Measurements from ENCODE around the gene SUSD6.
"Not testable (repeated sequence)": the region's sequence is repeated elsewhere in the genome, so short reads cannot be mapped to it uniquely, and the experiment has no call there.

SUSD6 gene

GRCh38 chr14:69727860-69728259, 116.5 kb downstream of the SUSD6 start:
- Histone ChIP-seq H3K4me2 (ENCODE audit: low read length) (no peak overlapping the region), H3K9me3 (replicated peaks; ENCODE audit: low read length) (no peaks in the 10 kb centered on the region), H3K27me3 (ENCODE audit: control insufficient read depth, insufficient read depth, low read length) (no peaks in the 10 kb centered on the region), H3K4me1 (ENCODE audit: control insufficient read depth, insufficient read depth, low read length) (peaks cover 8% of the 10 kb centered on the region), H3K4me3 (ENCODE audit: low read length) (no peak overlapping the region), H3K36me3 (ENCODE audit: insufficient read depth, low read length) (no peaks in the 10 kb centered on the region), H3K9ac (ENCODE audit: low read depth, low read length) (no peak overlapping the region)

- H3K4me1 ChIP-seq (ENCODE audit: control insufficient read depth, insufficient read depth, low read length); H3K4me2 ChIP-seq (ENCODE audit: low read length); H3K4me3 ChIP-seq (ENCODE audit: low read length); H3K9ac ChIP-seq (ENCODE audit: low read depth, low read length); H3K9me3 ChIP-seq (replicated peaks; ENCODE audit: low read length); H3K36me3 ChIP-seq (ENCODE audit: insufficient read depth, low read length): not testable (repeated sequence)
- H3K27me3 ChIP-seq (ENCODE audit: control insufficient read depth, insufficient read depth, low read length), result peaks cover 15% of the 10 kb centered on the region
Measured at GRCh38 chr14:69731919-69732598, 120.7 kb downstream of the SUSD6 start.

- not testable (repeated sequence) for H3K4me1 ChIP-seq (ENCODE audit: control insufficient read depth, insufficient read depth, low read length); H3K36me3 ChIP-seq (ENCODE audit: insufficient read depth, low read length); H3K9me3 ChIP-seq (replicated peaks; ENCODE audit: low read length); H3K9ac ChIP-seq (ENCODE audit: low read depth, low read length); H3K4me2 ChIP-seq (ENCODE audit: low read length); H3K4me3 ChIP-seq (ENCODE audit: low read length)
- peaks cover 20% of the 10 kb centered on the region for H3K27me3 ChIP-seq (ENCODE audit: control insufficient read depth, insufficient read depth, low read length)
Measured at GRCh38 chr14:69736405-69736804, 125.0 kb downstream of the SUSD6 start.

GRCh38 chr14:69741055-69741454, 129.7 kb downstream of the SUSD6 start:
- Histone ChIP-seq H3K36me3 (ENCODE audit: insufficient read depth, low read length) (no peaks in the 10 kb centered on the region), H3K9ac (ENCODE audit: low read depth, low read length) (no peak overlapping the region), H3K4me1 (ENCODE audit: control insufficient read depth, insufficient read depth, low read length) (no peaks in the 10 kb centered on the region), H3K4me3 (ENCODE audit: low read length) (no peak overlapping the region), H3K27me3 (ENCODE audit: control insufficient read depth, insufficient read depth, low read length) (peaks cover 6% of the 10 kb centered on the region), H3K9me3 (replicated peaks; ENCODE audit: low read length) (no peaks in the 10 kb centered on the region), H3K4me2 (ENCODE audit: low read length) (no peak overlapping the region)

- Histone ChIP-seq H3K4me3 (ENCODE audit: low read length) (no peak overlapping the region), H3K27me3 (ENCODE audit: control insufficient read depth, insufficient read depth, low read length) (peaks cover 4% of the 10 kb centered on the region), H3K4me2 (ENCODE audit: low read length) (no peak overlapping the region), H3K4me1 (ENCODE audit: control insufficient read depth, insufficient read depth, low read length) (no peaks in the 10 kb centered on the region), H3K9me3 (replicated peaks; ENCODE audit: low read length) (no peaks in the 10 kb centered on the region), H3K36me3 (ENCODE audit: insufficient read depth, low read length) (no peaks in the 10 kb centered on the region), H3K9ac (ENCODE audit: low read depth, low read length) (no peak overlapping the region)
Measured at GRCh38 chr14:69749956-69750355, 138.6 kb downstream of the SUSD6 start.

- no peaks in the 10 kb centered on the region for H3K9me3 ChIP-seq (replicated peaks; ENCODE audit: low read length)
- H3K27me3 ChIP-seq (ENCODE audit: control insufficient read depth, insufficient read depth, low read length), result peaks cover 4% of the 10 kb centered on the region
- no peaks in the 10 kb centered on the region for H3K4me1 ChIP-seq (ENCODE audit: control insufficient read depth, insufficient read depth, low read length)
- H3K9ac ChIP-seq (ENCODE audit: low read depth, low read length), result no peak overlapping the region
- no peaks in the 10 kb centered on the region for H3K36me3 ChIP-seq (ENCODE audit: insufficient read depth, low read length)
- no peak overlapping the region for H3K4me3 ChIP-seq (ENCODE audit: low read length)
- no peak overlapping the region for H3K4me2 ChIP-seq (ENCODE audit: low read length)
Measured at GRCh38 chr14:69750495-69750894, 139.1 kb downstream of the SUSD6 start.

GRCh38 chr14:69752773-69753172, 141.4 kb downstream of the SUSD6 start:
- Histone ChIP-seq H3K27me3 (ENCODE audit: control insufficient read depth, insufficient read depth, low read length) (peaks cover 4% of the 10 kb centered on the region), H3K36me3 (ENCODE audit: insufficient read depth, low read length) (no peaks in the 10 kb centered on the region), H3K4me1 (ENCODE audit: control insufficient read depth, insufficient read depth, low read length) (no peaks in the 10 kb centered on the region), H3K9ac (ENCODE audit: low read depth, low read length) (no peak overlapping the region), H3K4me3 (ENCODE audit: low read length) (no peak overlapping the region), H3K4me2 (ENCODE audit: low read length) (no peak overlapping the region), H3K9me3 (replicated peaks; ENCODE audit: low read length) (no peaks in the 10 kb centered on the region)

GRCh38 chr14:69753860-69754259, 142.5 kb downstream of the SUSD6 start:
- Histone ChIP-seq H3K4me2 (ENCODE audit: low read length) (no peak overlapping the region), H3K4me3 (ENCODE audit: low read length) (no peak overlapping the region), H3K27me3 (ENCODE audit: control insufficient read depth, insufficient read depth, low read length) (peaks cover 4% of the 10 kb centered on the region), H3K9ac (ENCODE audit: low read depth, low read length) (no peak overlapping the region), H3K36me3 (ENCODE audit: insufficient read depth, low read length) (no peaks in the 10 kb centered on the region), H3K4me1 (ENCODE audit: control insufficient read depth, insufficient read depth, low read length) (no peaks in the 10 kb centered on the region), H3K9me3 (replicated peaks; ENCODE audit: low read length) (no peaks in the 10 kb centered on the region)

GRCh38 chr14:69754487-69754886, 143.1 kb downstream of the SUSD6 start:
- H3K4me3 ChIP-seq (ENCODE audit: low read length), result no peak overlapping the region
- no peak overlapping the region for H3K4me2 ChIP-seq (ENCODE audit: low read length)
- H3K9me3 ChIP-seq (replicated peaks; ENCODE audit: low read length), result no peaks in the 10 kb centered on the region
- H3K36me3 ChIP-seq (ENCODE audit: insufficient read depth, low read length), result no peaks in the 10 kb centered on the region
- peaks cover 4% of the 10 kb centered on the region for H3K27me3 ChIP-seq (ENCODE audit: control insufficient read depth, insufficient read depth, low read length)
- H3K4me1 ChIP-seq (ENCODE audit: control insufficient read depth, insufficient read depth, low read length), result no peaks in the 10 kb centered on the region
- H3K9ac ChIP-seq (ENCODE audit: low read depth, low read length), result no peak overlapping the region

GRCh38 chr14:69755296-69755695, 143.9 kb downstream of the SUSD6 start:
- no peaks in the 10 kb centered on the region for H3K4me1 ChIP-seq (ENCODE audit: control insufficient read depth, insufficient read depth, low read length)
- no peak overlapping the region for H3K4me2 ChIP-seq (ENCODE audit: low read length)
- H3K4me3 ChIP-seq (ENCODE audit: low read length), result no peak overlapping the region
- no peak overlapping the region for H3K9ac ChIP-seq (ENCODE audit: low read depth, low read length)
- no peaks in the 10 kb centered on the region for H3K36me3 ChIP-seq (ENCODE audit: insufficient read depth, low read length)
- peaks cover 4% of the 10 kb centered on the region for H3K27me3 ChIP-seq (ENCODE audit: control insufficient read depth, insufficient read depth, low read length)
- no peaks in the 10 kb centered on the region for H3K9me3 ChIP-seq (replicated peaks; ENCODE audit: low read length)

- Histone ChIP-seq H3K27me3 (ENCODE audit: control insufficient read depth, insufficient read depth, low read length) (peaks cover 4% of the 10 kb centered on the region), H3K4me3 (ENCODE audit: low read length) (no peak overlapping the region), H3K9me3 (replicated peaks; ENCODE audit: low read length) (no peaks in the 10 kb centered on the region), H3K36me3 (ENCODE audit: insufficient read depth, low read length) (no peaks in the 10 kb centered on the region), H3K4me2 (ENCODE audit: low read length) (no peak overlapping the region), H3K4me1 (ENCODE audit: control insufficient read depth, insufficient read depth, low read length) (no peaks in the 10 kb centered on the region), H3K9ac (ENCODE audit: low read depth, low read length) (no peak overlapping the region)
Measured at GRCh38 chr14:69755784-69756183, 144.4 kb downstream of the SUSD6 start.

GRCh38 chr14:69756298-69756697, 144.9 kb downstream of the SUSD6 start:
- Histone ChIP-seq H3K9me3 (replicated peaks; ENCODE audit: low read length) (no peaks in the 10 kb centered on the region), H3K4me3 (ENCODE audit: low read length) (no peak overlapping the region), H3K4me1 (ENCODE audit: control insufficient read depth, insufficient read depth, low read length) (no peaks in the 10 kb centered on the region), H3K4me2 (ENCODE audit: low read length) (no peak overlapping the region), H3K9ac (ENCODE audit: low read depth, low read length) (no peak overlapping the region), H3K36me3 (ENCODE audit: insufficient read depth, low read length) (no peaks in the 10 kb centered on the region), H3K27me3 (ENCODE audit: control insufficient read depth, insufficient read depth, low read length) (peaks cover 4% of the 10 kb centered on the region)

Data from skeletal muscle satellite cell (primary cell).